ENCODE data around the gene AKAP7.

DNA sequence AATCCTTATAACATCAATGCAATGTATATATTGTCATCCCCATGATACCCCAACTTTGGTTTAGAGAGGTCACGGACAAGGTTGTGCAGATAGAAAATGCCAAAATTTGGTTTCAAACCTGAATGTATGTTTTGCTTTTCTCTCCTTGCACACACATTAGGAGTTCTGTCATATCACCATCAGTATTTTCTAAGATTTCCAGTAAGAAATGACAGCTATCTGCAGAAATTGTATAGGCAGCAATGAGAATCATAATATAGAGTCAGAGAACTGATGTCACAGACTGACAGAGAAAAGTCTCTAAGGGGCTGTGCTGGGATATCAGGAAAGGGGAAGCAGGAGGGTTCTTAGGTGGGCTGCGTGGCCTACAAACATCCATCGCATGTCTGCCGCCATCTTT, 140.0 kb downstream of the AKAP7 start:
- TF ChIP-seq, protein P1, sequence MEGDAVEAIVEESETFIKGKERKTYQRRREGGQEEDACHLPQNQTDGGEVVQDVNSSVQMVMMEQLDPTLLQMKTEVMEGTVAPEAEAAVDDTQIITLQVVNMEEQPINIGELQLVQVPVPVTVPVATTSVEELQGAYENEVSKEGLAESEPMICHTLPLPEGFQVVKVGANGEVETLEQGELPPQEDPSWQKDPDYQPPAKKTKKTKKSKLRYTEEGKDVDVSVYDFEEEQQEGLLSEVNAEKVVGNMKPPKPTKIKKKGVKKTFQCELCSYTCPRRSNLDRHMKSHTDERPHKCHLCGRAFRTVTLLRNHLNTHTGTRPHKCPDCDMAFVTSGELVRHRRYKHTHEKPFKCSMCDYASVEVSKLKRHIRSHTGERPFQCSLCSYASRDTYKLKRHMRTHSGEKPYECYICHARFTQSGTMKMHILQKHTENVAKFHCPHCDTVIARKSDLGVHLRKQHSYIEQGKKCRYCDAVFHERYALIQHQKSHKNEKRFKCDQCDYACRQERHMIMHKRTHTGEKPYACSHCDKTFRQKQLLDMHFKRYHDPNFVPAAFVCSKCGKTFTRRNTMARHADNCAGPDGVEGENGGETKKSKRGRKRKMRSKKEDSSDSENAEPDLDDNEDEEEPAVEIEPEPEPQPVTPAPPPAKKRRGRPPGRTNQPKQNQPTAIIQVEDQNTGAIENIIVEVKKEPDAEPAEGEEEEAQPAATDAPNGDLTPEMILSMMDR (optimal IDR thresholded peaks at IDR 0.05 in 1 of 3, IDR thresholded peaks at IDR 0.05 in 1 of 3, conservative IDR thresholded peaks at IDR 0.05 in 1 of 3; ENCODE audit: extremely low read depth in 1 of 3, insufficient read depth in 2 of 3, low read length in 3 of 3) = no peak
- TF ChIP-seq EZH2 (IDR thresholded peaks at IDR 0.05; ENCODE audit: low read length) = no peak
